Measurements from ENCODE around the gene CLEC9A.

CLEC9A gene

GRCh38 chr12:10110256-10110844 lies 79.9 kb downstream of the CLEC9A start:
- no peak for DNase-seq (ENCODE audit: low spot score)

GRCh38 chr12:10111451-10111850 lies 81.0 kb downstream of the CLEC9A start:
- DNase-seq (ENCODE audit: low spot score), result no peak

GRCh38 chr12:10113075-10113474 lies 82.6 kb downstream of the CLEC9A start:
- DNase-seq (ENCODE audit: low spot score), result no peak

DNA sequence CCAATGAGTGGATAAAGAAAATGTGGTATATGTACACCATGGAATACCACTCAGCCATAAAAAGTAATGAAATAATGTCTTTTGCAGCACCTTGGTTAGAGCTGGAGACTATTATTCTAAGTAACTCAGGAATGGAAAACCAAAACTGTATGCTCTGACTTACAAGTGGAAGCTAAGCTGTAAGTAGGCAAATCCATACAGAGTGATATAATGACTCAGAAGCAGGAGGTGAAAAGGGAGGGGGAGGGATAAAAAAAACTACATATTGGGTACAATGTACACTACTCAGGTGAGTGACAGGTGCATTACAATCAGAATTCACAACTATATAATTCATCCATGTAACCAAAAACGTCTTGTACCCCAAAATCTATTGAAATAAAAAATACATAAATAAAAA lies 83.4 kb downstream of the CLEC9A start:
- no peak for DNase-seq (ENCODE audit: low spot score)

GRCh38 chr12:10115311-10115710 lies 84.8 kb downstream of the CLEC9A start:
- DNase-seq (ENCODE audit: low spot score), result no peak
